HepG2 (cell line): Measurements from ENCODE around the gene OBP2A. TPM values are rescaled to one million over a fixed set of nuclear protein-coding genes. Genes with fewer than 3 reads are reported as not detected.

Experiments
- BHLHE40 ChIP-seq: IDR thresholded peaks from 2 replicates; pipeline ENCODE4 v1.6.1; 2011; ENCODE audit warnings: low read length, improper control_type of control experiment
- E2F5 ChIP-seq: sonication (generic); formaldehyde crosslinking; conservative IDR thresholded peaks from 2 replicates; pipeline ENCODE4 v1.4.0; 2020; ENCODE audit warnings: missing genetic modification reagents
- ETV5 ChIP-seq: IDR thresholded peaks from 2 replicates; pipeline ENCODE4 v1.6.1; 2018; ENCODE audit warnings: missing biosample characterization, missing genetic modification reagents, inconsistent platforms, borderline replicate concordance
- HOXA7 ChIP-seq: sonication (generic); formaldehyde crosslinking; IDR thresholded peaks from 2 replicates; pipeline ENCODE4 v1.8.1; 2022; ENCODE audit warnings: mild to moderate bottlenecking, missing genetic modification reagents, moderate library complexity
- KLF16 ChIP-seq, 2 experiments: sonication (generic) in 1 of 2; formaldehyde crosslinking in 1 of 2; IDR thresholded peaks; 2 replicates each; pipeline versions ENCODE4 v1.6.1 to v1.8.0; 2016 to 2023; ENCODE audit warnings: missing genetic modification reagents in 2 of 2, missing compliant biosample characterization in 1 of 2
- MBD4 ChIP-seq: IDR thresholded peaks from 2 replicates; pipeline ENCODE4 v1.6.1; 2012; ENCODE audit warnings: low read length, inconsistent platforms, borderline replicate concordance
- MTA1 ChIP-seq: sonication (generic); formaldehyde crosslinking; IDR thresholded peaks from 2 replicates; pipeline ENCODE4 v1.4.0; 2020; ENCODE audit warnings: missing genetic modification reagents, mild to moderate bottlenecking, borderline replicate concordance
- MTA3 ChIP-seq: sonication (generic); formaldehyde crosslinking; IDR thresholded peaks from 2 replicates; pipeline ENCODE4 v1.4.0; 2020; ENCODE audit warnings: missing genetic modification reagents
- TAF1 ChIP-seq: sonication (generic); formaldehyde crosslinking; IDR thresholded peaks from 2 replicates; pipeline ENCODE4 v1.4.0; 2020; ENCODE audit warnings: missing genetic modification reagents
- TBX3 ChIP-seq: fragments of 450-650 bp; IDR thresholded peaks from 2 replicates; pipeline ENCODE4 v1.6.1; 2017; ENCODE audit warnings: antibody characterized with exemption, mild to moderate bottlenecking, inconsistent platforms, borderline replicate concordance
- TEF ChIP-seq: sonication (generic); formaldehyde crosslinking; IDR thresholded peaks from 2 replicates; pipeline ENCODE4 v1.5.0; 2020; ENCODE audit warnings: missing genetic modification reagents
- TMF1 ChIP-seq: sonication (generic); formaldehyde crosslinking; IDR thresholded peaks from 2 replicates; pipeline ENCODE4 v1.8.1; 2022; ENCODE audit warnings: low read depth, missing genetic modification reagents
- UBTF ChIP-seq: sonication (generic); formaldehyde crosslinking; IDR thresholded peaks from 2 replicates; pipeline ENCODE4 v1.4.0; 2020; ENCODE audit warnings: mild to moderate bottlenecking, missing genetic modification reagents
- ZBTB4 ChIP-seq: sonication (generic); formaldehyde crosslinking; IDR thresholded peaks from 2 replicates; pipeline ENCODE4 v1.4.0; 2020; ENCODE audit warnings: missing genetic modification reagents, mild to moderate bottlenecking, borderline replicate concordance
- ZEB1 ChIP-seq: IDR thresholded peaks from 2 replicates; pipeline ENCODE4 v1.6.1; 2012; ENCODE audit warnings: mild to moderate bottlenecking, low read depth, inconsistent platforms; ENCODE audit not compliant: insufficient replicate concordance
- ZFAT ChIP-seq: sonication (generic); formaldehyde crosslinking; conservative IDR thresholded peaks from 2 replicates; pipeline ENCODE4 v1.8.1; 2023; ENCODE audit warnings: missing genetic modification reagents, inconsistent platforms
- ZFP36L1 ChIP-seq: sonication (generic); formaldehyde crosslinking; IDR thresholded peaks from 2 replicates; pipeline ENCODE4 v1.8.0; 2022; ENCODE audit warnings: mild to moderate bottlenecking, missing genetic modification reagents, moderate library complexity
- ZNF17 ChIP-seq: sonication (generic); formaldehyde crosslinking; IDR thresholded peaks from 2 replicates; pipeline ENCODE4 v1.5.0; 2020; ENCODE audit warnings: mild to moderate bottlenecking, missing genetic modification reagents
- ZNF230 ChIP-seq: sonication (generic); formaldehyde crosslinking; IDR thresholded peaks from 2 replicates; pipeline ENCODE4 v1.4.0; 2020; ENCODE audit warnings: mild to moderate bottlenecking, missing genetic modification reagents
- ZNF282 ChIP-seq: fragments of 450-650 bp; IDR thresholded peaks from 2 replicates; pipeline ENCODE4 v1.6.1; 2018; ENCODE audit not compliant: partially characterized antibody
- ZNF552 ChIP-seq: sonication (generic); formaldehyde crosslinking; IDR thresholded peaks from 2 replicates; pipeline ENCODE4 v1.9.0; 2022; ENCODE audit warnings: missing genetic modification reagents, mild to moderate bottlenecking, borderline replicate concordance
- ZSCAN30 ChIP-seq: sonication (generic); formaldehyde crosslinking; IDR thresholded peaks from 2 replicates; pipeline ENCODE4 v1.5.0; 2020; ENCODE audit warnings: mild to moderate bottlenecking, missing genetic modification reagents
- polyA plus RNA-seq, 8 experiments: library from polyadenylated mRNA; depleted of rRNA in 3 of 8; stranded (reverse) in 7 of 8; unstranded in 1 of 8; fragments of >200 nt; fragmentation: Illumina TruSeq in 4 of 8; extraction: Trizol in 4 of 8; gene quantifications; 2 replicates each; pipeline versions ENCODE4 v1.2.1 to v1.2.3, GENCODE V29; 2011 to 2016; ENCODE audit warnings: low read depth in 4 of 8, missing spikeins in 1 of 8, mixed read lengths in 1 of 8; ENCODE audit not compliant: insufficient read depth in 1 of 8
- total RNA-seq, 5 experiments: library from RNA; depleted of rRNA; stranded (reverse); fragments of >200 nt; fragmentation: Illumina TruSeq; extraction: Trizol; gene quantifications; 2 replicates each; pipeline ENCODE4 v1.2.3, GENCODE V29; 2016; ENCODE audit warnings: low read depth in 1 of 5

OBP2A gene
- total and polyA plus RNA-seq, 2 of the 13 experiments (the other 11 are each of a cell fraction or from before 2014, with no cell fraction given), result 0.32 TPM; not detected in 1

- TF ChIP-seq MTA1 (CRISPR knock-in tag) (no peak), TMF1 (no peak), KLF16 (CRISPR knock-in tag; IDR thresholded peaks at IDR 0.05) (no peak), ZNF230 (CRISPR knock-in tag) (0 out of 2 replicates have a peak, but pooled peaks have one; percentile 21), MTA3 (CRISPR knock-in tag) (no peak), E2F5 (0 out of 2 replicates have a peak, but pooled peaks have one; percentile 30), ZBTB4 (CRISPR knock-in tag) (0 out of 2 replicates have a peak, but pooled peaks have one; percentile 50), ZEB1 (peak; percentile 29), ZFAT (CRISPR knock-in tag) (no peak), TBX3 (no peak), ZNF282 (no peak), BHLHE40 (peak; percentile 92), HOXA7 (CRISPR knock-in tag) (no peak), TEF (CRISPR knock-in tag) (no peak), TAF1 (CRISPR knock-in tag) (peak; percentile 67), ZNF17 (CRISPR knock-in tag) (no peak), ZSCAN30 (no peak), MBD4 (no peak), UBTF (peak; percentile 83), ZFP36L1 (CRISPR knock-in tag) (0 out of 2 replicates have a peak, but pooled peaks have one; percentile 49), ZNF552 (no peak), ETV5 (no peak)
Observed at GRCh38 chr9:135499326-135500070, 46.4 kb upstream of the OBP2A start (continued).
